ENCODE measurements around the gene TAC3.

- TF ChIP-seq, protein P1, sequence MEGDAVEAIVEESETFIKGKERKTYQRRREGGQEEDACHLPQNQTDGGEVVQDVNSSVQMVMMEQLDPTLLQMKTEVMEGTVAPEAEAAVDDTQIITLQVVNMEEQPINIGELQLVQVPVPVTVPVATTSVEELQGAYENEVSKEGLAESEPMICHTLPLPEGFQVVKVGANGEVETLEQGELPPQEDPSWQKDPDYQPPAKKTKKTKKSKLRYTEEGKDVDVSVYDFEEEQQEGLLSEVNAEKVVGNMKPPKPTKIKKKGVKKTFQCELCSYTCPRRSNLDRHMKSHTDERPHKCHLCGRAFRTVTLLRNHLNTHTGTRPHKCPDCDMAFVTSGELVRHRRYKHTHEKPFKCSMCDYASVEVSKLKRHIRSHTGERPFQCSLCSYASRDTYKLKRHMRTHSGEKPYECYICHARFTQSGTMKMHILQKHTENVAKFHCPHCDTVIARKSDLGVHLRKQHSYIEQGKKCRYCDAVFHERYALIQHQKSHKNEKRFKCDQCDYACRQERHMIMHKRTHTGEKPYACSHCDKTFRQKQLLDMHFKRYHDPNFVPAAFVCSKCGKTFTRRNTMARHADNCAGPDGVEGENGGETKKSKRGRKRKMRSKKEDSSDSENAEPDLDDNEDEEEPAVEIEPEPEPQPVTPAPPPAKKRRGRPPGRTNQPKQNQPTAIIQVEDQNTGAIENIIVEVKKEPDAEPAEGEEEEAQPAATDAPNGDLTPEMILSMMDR (IDR thresholded peaks at IDR 0.05; ENCODE audit: borderline replicate concordance, extremely low read depth, low read length, poor library complexity, severe bottlenecking), result no peak
- no peak for TF ChIP-seq EZH2 (IDR thresholded peaks at IDR 0.05; ENCODE audit: borderline replicate concordance, low read depth, low read length, severe bottlenecking)
These were observed 15.5 kb upstream of the TAC3 start for GRCh38 chr12:57031789-57032188.
